LNCAP (cell line): ENCODE measurements around the gene GABRG3.
A peak's percentile ranks its signal among the peaks of the same experiment; 100 is the strongest.

Experiments
- CTCF ChIP-seq: fragments of 450-650 bp; IDR thresholded peaks from 2 replicates; pipeline ENCODE4 v1.5.1; 2017; ENCODE audit warnings: mild to moderate bottlenecking

Gene GABRG3

GRCh38 chr15:27237319-27237939 lies 266.4 kb downstream of the GABRG3 start:
- no peak for TF ChIP-seq CTCF

DNA sequence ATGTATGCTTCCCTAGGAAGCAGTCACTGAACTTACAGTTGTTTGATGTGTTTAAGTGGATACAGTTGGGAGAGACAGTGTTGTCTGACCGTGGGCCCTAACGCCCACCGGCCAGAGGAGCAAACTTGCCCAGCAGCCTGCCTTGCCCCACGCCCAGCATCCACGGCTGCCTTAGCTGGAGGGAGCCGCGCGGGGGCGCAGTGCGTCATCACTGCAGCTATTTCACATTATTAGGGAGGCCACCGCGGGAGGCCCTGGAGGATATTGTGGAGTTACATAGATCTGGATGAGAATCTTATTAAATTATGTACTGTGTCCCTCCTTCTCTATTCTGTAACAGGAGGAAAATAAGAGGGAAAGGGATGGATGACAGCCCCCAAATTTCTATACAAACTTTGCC lies 267.2 kb downstream of the GABRG3 start:
- peak; percentile 28; the same call in 1 of the 2 replicates for TF ChIP-seq CTCF

DNA sequence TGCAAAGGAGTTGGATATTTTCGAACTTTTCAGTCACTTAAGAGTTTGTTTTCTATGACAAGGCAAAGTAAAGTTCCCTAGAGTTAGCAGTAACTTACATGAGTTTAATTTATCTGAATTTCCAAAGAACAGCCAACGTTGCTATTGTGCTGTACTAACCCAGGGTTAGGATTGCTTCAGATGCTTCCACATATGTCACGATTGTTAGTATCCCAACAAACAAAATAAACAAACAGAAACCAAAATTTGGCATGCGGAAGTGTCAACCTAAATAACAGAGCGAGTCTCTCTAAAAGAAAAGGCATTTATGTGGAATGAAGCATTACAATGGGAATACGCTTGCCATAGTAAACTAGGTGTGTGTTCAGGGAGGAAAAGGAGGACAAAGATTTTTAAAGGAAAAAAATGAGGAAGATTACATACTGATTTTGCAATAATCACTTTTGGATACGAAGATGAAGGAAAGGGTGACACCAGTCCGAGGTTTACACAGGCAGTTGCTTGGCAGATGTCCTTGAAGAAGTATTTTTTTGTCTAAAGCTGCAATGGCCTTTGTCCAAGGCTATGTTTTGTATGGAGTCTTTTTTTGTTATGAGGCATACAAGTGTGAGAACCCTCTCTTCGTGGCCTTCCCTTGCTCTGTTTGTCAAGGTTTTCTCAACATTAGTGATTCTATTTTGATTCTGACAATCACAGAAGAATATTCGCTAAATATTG lies 267.9 kb downstream of the GABRG3 start:
- TF ChIP-seq CTCF: no peak

DNA sequence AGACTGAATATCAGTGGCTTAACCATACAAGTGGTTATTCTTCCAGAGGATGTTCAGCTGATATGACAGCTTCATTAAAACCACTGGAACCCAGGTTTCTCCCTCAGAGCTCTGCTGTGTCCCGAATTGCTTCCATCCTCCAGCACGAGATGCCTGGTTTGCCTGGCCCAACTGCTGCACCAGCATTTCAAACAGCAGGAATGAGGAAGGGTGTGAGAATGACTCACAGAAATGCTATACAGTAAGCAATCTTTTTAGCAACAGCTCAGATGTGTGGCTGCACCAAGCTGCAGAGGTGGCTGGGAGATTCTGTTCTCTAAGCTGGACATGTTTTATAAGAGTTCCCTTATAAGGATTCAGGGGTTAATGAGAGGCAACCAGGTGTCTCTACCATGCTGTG lies 271.0 kb downstream of the GABRG3 start:
- TF ChIP-seq CTCF: no peak

- TF ChIP-seq CTCF: no peak
These were observed 273.1 kb downstream of the GABRG3 start for GRCh38 chr15:27244047-27244446.

- TF ChIP-seq CTCF: no peak
These were observed 277.3 kb downstream of the GABRG3 start for GRCh38 chr15:27248251-27248650.

- no peak for TF ChIP-seq CTCF
These were observed 278.2 kb downstream of the GABRG3 start for GRCh38 chr15:27249046-27249759.
